Trophoblast cell (in vitro differentiated cells and primary cell): ENCODE data around the gene E2F6.

Experiments
- DNase-seq, 2 donors: peaks; one replicate each; pipeline ENCODE4 v3.0.0-alpha.2; 2016
- H2AFZ ChIP-seq: 2 replicates; pipeline ENCODE4 v1.6.1; 2013; ENCODE audit warnings: low read length, moderate library complexity, mild to moderate bottlenecking; ENCODE audit not compliant: insufficient read depth, poor library complexity
- H2AK5ac ChIP-seq: 2 replicates; pipeline ENCODE4 v1.6.1; 2013; ENCODE audit warnings: mild to moderate bottlenecking, low read length
- H2BK120ac ChIP-seq: 2 replicates; pipeline ENCODE4 v1.6.1; 2013; ENCODE audit warnings: low read length, mild to moderate bottlenecking, moderate library complexity; ENCODE audit not compliant: insufficient read depth, poor library complexity
- H2BK12ac ChIP-seq: 2 replicates; pipeline ENCODE4 v1.6.1; 2013; ENCODE audit warnings: mild to moderate bottlenecking, low read length, moderate library complexity
- H2BK5ac ChIP-seq: 2 replicates; pipeline ENCODE4 v1.6.1; 2013; ENCODE audit warnings: low read length, low read depth, moderate library complexity, mild to moderate bottlenecking; ENCODE audit not compliant: poor library complexity
- H3K14ac ChIP-seq: 2 replicates; pipeline ENCODE4 v1.6.1; 2013; ENCODE audit warnings: mild to moderate bottlenecking, low read length
- H3K18ac ChIP-seq: 2 replicates; pipeline ENCODE4 v1.6.1; 2013; ENCODE audit warnings: mild to moderate bottlenecking, low read length
- H3K23ac ChIP-seq: 2 replicates; pipeline ENCODE4 v1.6.1; 2013; ENCODE audit warnings: low read length
- H3K27ac ChIP-seq: 2 replicates; pipeline ENCODE4 v1.5.1; 2013; ENCODE audit warnings: low read depth, mild to moderate bottlenecking, inconsistent platforms, low read length, moderate library complexity
- H3K27me3 ChIP-seq: 2 replicates; pipeline ENCODE4 v1.6.1; 2013; ENCODE audit warnings: inconsistent platforms, mild to moderate bottlenecking, low read length, moderate library complexity; ENCODE audit not compliant: insufficient read depth
- H3K36me3 ChIP-seq, 2 experiments: 1 replicate in 1 of 2; 2 replicates in 1 of 2; pipeline ENCODE4 v1.6.1; 2013; ENCODE audit warnings: low read length in 2 of 2, mild to moderate bottlenecking in 2 of 2, moderate library complexity in 1 of 2; ENCODE audit not compliant: insufficient read depth in 2 of 2, control insufficient read depth in 1 of 2
- H3K4ac ChIP-seq: 2 replicates; pipeline ENCODE4 v1.6.1; 2013; ENCODE audit warnings: low read depth, mild to moderate bottlenecking, low read length, moderate library complexity
- H3K4me1 ChIP-seq, 2 experiments: 1 replicate in 1 of 2; 2 replicates in 1 of 2; pipeline ENCODE4 v1.6.1; 2013; ENCODE audit warnings: low read length in 2 of 2, mild to moderate bottlenecking in 2 of 2, moderate library complexity in 1 of 2; ENCODE audit not compliant: insufficient read depth in 2 of 2, control insufficient read depth in 1 of 2
- H3K4me2 ChIP-seq: 2 replicates; pipeline ENCODE4 v1.6.1; 2013; ENCODE audit warnings: inconsistent platforms, mild to moderate bottlenecking, low read length, moderate library complexity
- H3K4me3 ChIP-seq: 2 replicates; pipeline ENCODE4 v1.5.1; 2013; ENCODE audit warnings: mild to moderate bottlenecking, low read depth, low read length, inconsistent platforms
- H3K79me1 ChIP-seq: one replicate; pipeline ENCODE4 v1.6.1; 2013; ENCODE audit warnings: low read length
- H3K79me2 ChIP-seq: 2 replicates; pipeline ENCODE4 v1.6.1; 2013; ENCODE audit warnings: low read length, mild to moderate bottlenecking; ENCODE audit not compliant: control insufficient read depth, insufficient read depth, poor library complexity
- H3K9ac ChIP-seq: 2 replicates; pipeline ENCODE4 v1.6.1; 2013; ENCODE audit warnings: mild to moderate bottlenecking, low read length
- H3K9me3 ChIP-seq: 2 replicates; pipeline ENCODE4 v1.6.1; 2013; ENCODE audit warnings: low read depth, mild to moderate bottlenecking, control low read depth, inconsistent platforms, low read length; ENCODE audit not compliant: insufficient read depth
- H4K12ac ChIP-seq: 2 replicates; pipeline ENCODE4 v1.6.1; 2013; ENCODE audit warnings: low read depth, mild to moderate bottlenecking, low read length, moderate library complexity
- H4K8ac ChIP-seq: 2 replicates; pipeline ENCODE4 v1.6.1; 2013; ENCODE audit warnings: low read depth, mild to moderate bottlenecking, low read length, moderate library complexity
- H4K91ac ChIP-seq: one replicate; pipeline ENCODE4 v1.6.1; 2013; ENCODE audit warnings: low read depth, mild to moderate bottlenecking, low read length, moderate library complexity
- WGBS: extraction: QIAGEN DNeasy Blood & Tissue Kit; methylation state at CpG from one replicate; pipeline ENCODE4 v1.1.7; 2013; ENCODE audit warnings: missing lambda C conversion rate; ENCODE audit not compliant: insufficient read length, insufficient coverage; ENCODE audit errors: extremely low coverage; 5-methylcytosine and 5-hydroxymethylcytosine counted together

The E2F6 gene

GRCh38 chr2:11422901-11423435 is 43.0 kb downstream of the E2F6 start:
- Histone ChIP-seq H2BK12ac (no peak overlapping the region), H3K4me1 (no peaks in the 10 kb centered on the region), H2AK5ac (no peak overlapping the region), H4K8ac (no peak overlapping the region), H4K91ac (no peak overlapping the region), H3K23ac (no peak overlapping the region), H3K4me3 (no peak overlapping the region), H3K9ac (no peak overlapping the region), H3K79me1 (no peaks in the 10 kb centered on the region), H3K4ac (no peak overlapping the region), H3K9me3 (peaks cover 2% of the 10 kb centered on the region), H3K4me2 (no peak overlapping the region), H3K79me2 (no peaks in the 10 kb centered on the region), H4K12ac (no peak overlapping the region), H2AFZ (no peak overlapping the region), H3K27ac (no peak overlapping the region), H2BK5ac (no peak overlapping the region), H2BK120ac (no peak overlapping the region), H3K18ac (no peak overlapping the region), H3K14ac (no peak overlapping the region), H3K27me3 (no peaks in the 10 kb centered on the region), H3K36me3 (no peaks in the 10 kb centered on the region)
- WGBS = no CpG with 5 or more reads among the region's 4 CpGs
- DNase-seq = no peak

- Histone ChIP-seq H3K27ac (no peak overlapping the region), H4K91ac (no peak overlapping the region), H3K14ac (no peak overlapping the region), H3K4me2 (no peak overlapping the region), H3K18ac (no peak overlapping the region), H2AK5ac (no peak overlapping the region), H2AFZ (no peak overlapping the region), H3K27me3 (no peaks in the 10 kb centered on the region), H2BK120ac (no peak overlapping the region), H3K79me2 (no peaks in the 10 kb centered on the region), H4K12ac (no peak overlapping the region), H4K8ac (no peak overlapping the region), H3K23ac (no peak overlapping the region), H2BK12ac (no peak overlapping the region), H3K4ac (no peak overlapping the region), H3K4me3 (no peak overlapping the region), H3K79me1 (no peaks in the 10 kb centered on the region), H3K4me1 (no peaks in the 10 kb centered on the region), H3K36me3 (no peaks in the 10 kb centered on the region), H3K9me3 (peaks cover 2% of the 10 kb centered on the region), H2BK5ac (no peak overlapping the region), H3K9ac (no peak overlapping the region)
- no CpG with 5 or more reads among the region's 5 CpGs for WGBS
- DNase-seq = no peak
These were observed 43.5 kb downstream of the E2F6 start for GRCh38 chr2:11422491-11422865.

DNA sequence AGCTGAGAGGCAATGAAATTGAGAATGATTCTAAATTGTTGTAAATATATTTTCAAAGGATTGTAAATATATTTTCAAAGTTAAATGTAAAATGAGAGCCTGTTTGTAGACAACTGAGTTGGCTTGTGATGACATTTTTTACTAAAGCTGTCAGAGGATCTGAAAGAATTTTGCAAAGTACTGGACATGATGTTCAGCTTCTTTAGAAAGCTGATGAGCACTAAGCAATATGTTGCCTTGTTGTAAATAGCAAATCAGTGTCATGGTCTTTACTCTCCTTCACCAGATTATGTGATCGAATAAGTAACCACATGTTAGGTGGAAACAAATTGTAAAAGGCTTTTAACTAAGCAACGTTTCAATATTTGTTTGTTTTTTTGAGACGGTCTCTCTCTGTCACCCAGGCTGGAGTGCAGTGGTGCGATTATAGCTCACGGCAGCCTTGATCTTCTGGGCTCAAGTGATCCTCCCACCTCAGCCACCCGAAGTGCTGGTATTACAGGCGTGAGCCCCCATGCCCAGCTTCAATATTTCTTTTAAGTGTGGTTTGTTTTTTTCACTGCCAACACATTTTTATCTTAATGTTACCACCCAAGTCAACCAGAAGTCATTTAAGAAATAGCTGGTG is 44.0 kb downstream of the E2F6 start:
- H2BK5ac ChIP-seq = no peak overlapping the region
- H4K12ac ChIP-seq = no peak overlapping the region
- no peaks in the 10 kb centered on the region for H3K27me3 ChIP-seq
- no peak overlapping the region for H4K91ac ChIP-seq
- no peak overlapping the region for H2AK5ac ChIP-seq
- H3K27ac ChIP-seq = no peak overlapping the region
- H3K18ac ChIP-seq = no peak overlapping the region
- no peak overlapping the region for H3K4me3 ChIP-seq
- no peaks in the 10 kb centered on the region for H3K79me1 ChIP-seq
- no peaks in the 10 kb centered on the region for H3K79me2 ChIP-seq
- no peak overlapping the region for H3K14ac ChIP-seq
- H3K36me3 ChIP-seq = no peaks in the 10 kb centered on the region
- no peak overlapping the region for H2BK12ac ChIP-seq
- DNase-seq = no peak
- H3K4me1 ChIP-seq = no peaks in the 10 kb centered on the region
- H3K9me3 ChIP-seq = peaks cover 3% of the 10 kb centered on the region
- no peak overlapping the region for H4K8ac ChIP-seq
- no peak overlapping the region for H3K23ac ChIP-seq
- no peak overlapping the region for H2BK120ac ChIP-seq
- H2AFZ ChIP-seq = no peak overlapping the region
- WGBS = no CpG with 5 or more reads among the region's 7 CpGs
- H3K4ac ChIP-seq = no peak overlapping the region
- no peak overlapping the region for H3K4me2 ChIP-seq
- H3K9ac ChIP-seq = no peak overlapping the region

GRCh38 chr2:11420671-11421070 is 45.3 kb downstream of the E2F6 start:
- Histone ChIP-seq H4K12ac (no peak overlapping the region), H3K79me1 (no peaks in the 10 kb centered on the region), H3K4me1 (no peaks in the 10 kb centered on the region), H3K23ac (no peak overlapping the region), H3K27ac (no peak overlapping the region), H3K18ac (no peak overlapping the region), H3K36me3 (no peaks in the 10 kb centered on the region), H3K27me3 (no peaks in the 10 kb centered on the region), H3K14ac (no peak overlapping the region), H3K4me3 (no peak overlapping the region), H2BK12ac (no peak overlapping the region), H3K79me2 (no peaks in the 10 kb centered on the region), H4K8ac (no peak overlapping the region), H3K4ac (no peak overlapping the region), H2AK5ac (no peak overlapping the region), H2AFZ (no peak overlapping the region), H2BK120ac (no peak overlapping the region), H4K91ac (no peak overlapping the region), H3K9me3 (peaks cover 3% of the 10 kb centered on the region), H3K9ac (no peak overlapping the region), H3K4me2 (no peak overlapping the region), H2BK5ac (no peak overlapping the region)
- DNase-seq = no peak
- no CpG with 5 or more reads among the region's 9 CpGs for WGBS
